Skeletal muscle tissue (tissue), 4 donors: ENCODE results near the gene PAX7. TPM values are rescaled to one million over a fixed set of nuclear protein-coding genes. Genes with fewer than 3 reads are reported as not detected.

Source experiments
- H3K27ac ChIP-seq: one replicate; pipeline ENCODE4 v1.7.0; 2013; ENCODE audit warnings: mild to moderate bottlenecking, low read depth, low read length, inconsistent platforms
- H3K27me3 ChIP-seq, 3 donors: one replicate each; pipeline ENCODE4 v1.7.0; 2013; ENCODE audit warnings: low read length in 3 of 3; ENCODE audit not compliant: control insufficient read depth in 3 of 3, insufficient read depth in 3 of 3
- H3K36me3 ChIP-seq, 3 donors: one replicate each; pipeline ENCODE4 v1.7.0; 2013; ENCODE audit warnings: low read length in 3 of 3; ENCODE audit not compliant: control insufficient read depth in 3 of 3, insufficient read depth in 3 of 3
- H3K4me1 ChIP-seq, 3 donors: one replicate each; pipeline ENCODE4 v1.7.0; 2013; ENCODE audit warnings: low read length in 3 of 3, mild to moderate bottlenecking in 3 of 3; ENCODE audit not compliant: control insufficient read depth in 3 of 3, insufficient read depth in 3 of 3
- H3K4me3 ChIP-seq, 3 donors: one replicate each; pipeline ENCODE4 v1.7.0; 2013; ENCODE audit warnings: low read length in 3 of 3
- H3K9ac ChIP-seq, 3 donors: one replicate each; pipeline ENCODE4 v1.7.0; 2013; ENCODE audit warnings: low read length in 3 of 3, mild to moderate bottlenecking in 3 of 3, moderate library complexity in 2 of 3, low read depth in 1 of 3
- H3K9me3 ChIP-seq, 3 donors: one replicate each; pipeline ENCODE4 v1.7.0; 2013; ENCODE audit warnings: low read length in 3 of 3; ENCODE audit not compliant: control insufficient read depth in 3 of 3
- total RNA-seq: library from RNA; depleted of rRNA; stranded (reverse); fragments of >200 nt; gene quantifications from one replicate; pipeline ENCODE4 v1.2.3, GENCODE V29; 2014
- donor health status: Osteomylitis.

PAX7 gene
- total RNA-seq, 1 donor from 2014 or later: 13.0 TPM

DNA sequence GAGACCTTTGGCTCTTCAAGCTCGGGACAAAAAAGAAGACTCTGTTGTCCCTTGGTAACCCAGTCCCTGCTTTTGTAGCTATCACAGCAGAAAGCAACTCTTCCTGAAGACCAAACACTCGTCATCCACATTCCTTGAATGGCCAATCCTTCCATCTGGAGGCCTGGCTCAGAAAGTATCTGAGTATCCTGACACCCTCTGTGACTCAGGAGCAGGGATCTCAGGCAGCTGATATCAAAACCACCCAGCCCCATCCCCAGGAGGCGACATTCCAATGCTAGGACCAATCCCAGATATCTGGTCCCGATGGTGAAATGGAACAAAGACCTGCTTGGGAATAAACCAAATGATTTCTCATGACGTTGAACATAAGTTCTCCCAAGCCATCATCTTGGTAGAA, 116.3 kb downstream of the PAX7 start:
- no peak overlapping the region for H3K9ac ChIP-seq
- no peaks in the 10 kb centered on the region for H3K9me3 ChIP-seq

DNA sequence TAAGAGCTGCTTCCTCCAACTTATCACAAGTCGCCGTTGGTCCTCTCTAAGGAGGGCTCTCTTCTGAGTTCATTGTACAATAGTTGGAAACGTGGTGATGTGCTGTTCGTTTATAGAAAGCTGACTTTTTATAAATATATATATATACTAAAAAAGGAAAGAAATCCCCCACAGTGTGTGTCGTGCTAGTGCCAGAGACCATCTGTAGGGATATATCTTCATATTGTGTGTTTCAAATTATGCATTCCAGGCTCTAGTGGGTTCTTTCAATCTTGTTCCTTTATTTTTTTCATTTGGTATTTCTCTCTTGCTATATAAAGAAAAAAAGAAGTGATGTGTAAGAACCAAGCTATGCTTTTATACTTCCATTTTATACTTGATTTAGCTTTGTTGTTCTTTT, 117.0 kb downstream of the PAX7 start:
- peaks cover 0 to under 1% (median 0%) of the 10 kb centered on the region in 3 donors for H3K9me3 ChIP-seq
- H3K27me3 ChIP-seq: peaks cover 17 to 32% (median 17%) of the 10 kb centered on the region in 3 donors
- no peak overlapping the region for H3K27ac ChIP-seq
- H3K4me3 ChIP-seq: no peak overlapping the region
- H3K4me1 ChIP-seq: no peaks in the 10 kb centered on the region
- H3K9ac ChIP-seq: no peak overlapping the region
- H3K36me3 ChIP-seq: no peaks in the 10 kb centered on the region

More for the DNA sequence above, 116.3 kb downstream of the PAX7 start:
- Histone ChIP-seq H3K27me3 (peaks cover 17 to 34% (median 17%) of the 10 kb centered on the region in 3 donors), H3K27ac (no peak overlapping the region), H3K36me3 (no peaks in the 10 kb centered on the region), H3K4me1 (no peaks in the 10 kb centered on the region), H3K4me3 (no peak overlapping the region)

DNA sequence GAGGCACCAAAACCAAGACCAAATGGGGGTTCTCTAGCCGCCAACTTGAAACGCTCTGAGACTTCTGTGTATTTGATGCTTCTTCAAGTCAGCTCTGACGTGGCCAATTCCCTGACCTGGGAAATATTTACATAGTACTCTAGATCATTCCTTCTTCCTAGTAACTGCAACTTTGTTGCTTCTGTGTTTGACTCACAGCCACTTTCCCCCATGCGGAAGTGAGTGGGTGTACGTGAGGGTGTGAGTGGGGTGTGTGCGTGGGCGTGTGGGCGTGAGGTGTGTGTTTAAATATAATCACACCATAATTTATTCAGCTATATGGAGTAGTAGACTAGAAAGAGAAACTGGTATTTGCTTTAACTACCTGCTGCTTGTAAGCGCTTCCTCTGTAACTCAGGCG, 117.8 kb downstream of the PAX7 start:
- H3K36me3 ChIP-seq: no peaks in the 10 kb centered on the region
- no peak overlapping the region for H3K4me3 ChIP-seq
- no peak overlapping the region for H3K9ac ChIP-seq
- no peaks in the 10 kb centered on the region for H3K4me1 ChIP-seq
- peaks cover 0 to 3% (median 0%) of the 10 kb centered on the region in 3 donors for H3K9me3 ChIP-seq
- no peak overlapping the region for H3K27ac ChIP-seq
- peaks cover 17 to 26% (median 25%) of the 10 kb centered on the region in 3 donors for H3K27me3 ChIP-seq

DNA sequence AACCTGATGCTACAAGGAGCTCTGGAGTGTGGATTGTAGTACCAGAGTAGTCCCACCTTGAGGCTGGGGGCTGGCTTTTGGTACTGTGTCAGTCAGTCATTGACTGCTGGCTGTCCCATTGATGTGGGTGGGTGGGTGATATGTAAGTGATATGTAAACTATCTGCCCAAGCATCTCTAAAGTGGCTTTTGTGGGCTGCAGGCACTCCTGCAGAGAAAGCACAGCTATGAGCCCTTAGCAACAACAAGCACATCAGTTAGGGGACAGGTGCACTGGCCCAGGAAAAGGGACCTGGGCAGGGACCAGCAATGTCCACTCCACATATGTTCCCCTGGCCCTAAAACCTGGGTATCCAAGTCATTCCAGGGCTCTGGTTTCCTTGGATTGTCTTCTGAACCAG, 118.9 kb downstream of the PAX7 start:
- Histone ChIP-seq H3K27me3 (peaks cover 21 to 25% (median 25%) of the 10 kb centered on the region in 3 donors), H3K36me3 (no peaks in the 10 kb centered on the region), H3K27ac (no peak overlapping the region), H3K9me3 (peaks cover 0 to 7% (median 0%) of the 10 kb centered on the region in 3 donors), H3K4me3 (no peak overlapping the region), H3K9ac (no peak overlapping the region), H3K4me1 (no peaks in the 10 kb centered on the region)

DNA sequence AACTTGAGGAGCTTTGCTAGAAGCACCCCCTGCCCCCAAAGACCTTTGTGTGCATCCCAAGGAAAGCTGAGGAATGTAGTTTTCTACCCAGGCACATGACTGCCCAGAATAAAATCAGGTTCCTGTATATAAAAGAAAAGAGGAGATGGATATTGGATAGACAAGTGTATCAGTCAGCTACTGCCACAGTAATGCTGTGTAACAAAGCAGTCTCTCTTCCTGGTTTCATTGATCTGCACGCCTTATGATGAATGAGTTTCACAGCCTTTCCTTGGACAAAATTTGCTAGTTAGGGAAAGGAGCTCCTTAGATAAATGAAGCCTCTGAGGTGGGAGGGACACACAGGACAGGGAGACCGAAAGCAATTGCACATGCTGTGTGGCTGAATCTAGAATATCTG, 120.0 kb downstream of the PAX7 start:
- no peak overlapping the region for H3K9ac ChIP-seq
- H3K4me1 ChIP-seq: no peaks in the 10 kb centered on the region
- H3K27me3 ChIP-seq: peaks cover 20 to 25% (median 21%) of the 10 kb centered on the region in 3 donors
- no peaks in the 10 kb centered on the region for H3K36me3 ChIP-seq
- no peak overlapping the region for H3K4me3 ChIP-seq
- no peak overlapping the region for H3K27ac ChIP-seq
- H3K9me3 ChIP-seq: peaks cover 0 to 7% (median 0%) of the 10 kb centered on the region in 3 donors

DNA sequence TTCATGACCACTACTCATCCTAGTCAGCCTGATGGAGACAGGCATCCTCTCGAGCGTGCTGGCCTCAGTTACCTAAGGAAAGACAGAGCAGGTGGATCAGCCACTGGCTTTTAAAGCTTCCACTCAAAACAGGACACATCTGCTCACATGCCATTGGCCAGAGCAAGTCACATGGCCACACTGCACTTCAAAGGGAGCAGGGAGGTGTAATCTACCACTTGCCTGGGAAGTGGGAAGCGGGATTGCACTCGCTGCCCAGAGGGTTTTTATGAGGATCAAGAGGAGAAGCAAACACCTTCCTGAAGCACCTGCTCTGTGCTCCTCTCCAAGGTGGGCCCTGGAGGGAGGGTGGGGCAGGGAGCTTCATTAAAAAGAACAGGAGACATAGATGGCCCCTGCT, 120.8 kb downstream of the PAX7 start:
- Histone ChIP-seq H3K9me3 (peaks cover 0 to 7% (median 0%) of the 10 kb centered on the region in 3 donors), H3K9ac (no peak overlapping the region), H3K27me3 (peaks cover 20 to 25% (median 21%) of the 10 kb centered on the region in 3 donors), H3K36me3 (no peaks in the 10 kb centered on the region), H3K4me1 (no peaks in the 10 kb centered on the region), H3K4me3 (no peak overlapping the region), H3K27ac (no peak overlapping the region)

DNA sequence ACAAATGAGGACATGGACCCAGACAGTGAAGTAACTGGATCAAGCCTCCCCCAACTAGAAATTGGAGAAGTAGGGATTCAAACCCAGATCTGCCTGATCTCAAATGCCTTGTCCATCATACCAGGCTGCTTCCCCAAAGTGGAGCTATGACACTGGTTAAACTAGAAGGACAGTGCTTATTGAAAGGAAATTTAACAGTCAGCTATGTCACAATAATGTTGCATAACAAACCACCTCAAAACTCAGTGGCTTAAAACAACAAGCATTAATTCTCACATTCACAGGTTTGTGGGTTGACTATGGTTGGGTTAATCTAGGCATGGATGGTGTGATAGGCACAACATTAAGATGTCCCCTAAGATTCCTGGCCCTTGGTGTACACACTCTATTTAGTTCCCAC, 121.8 kb downstream of the PAX7 start:
- peaks cover 0 to 7% (median 0%) of the 10 kb centered on the region in 3 donors for H3K9me3 ChIP-seq
- H3K4me1 ChIP-seq: no peaks in the 10 kb centered on the region
- peaks cover 15 to 20% (median 17%) of the 10 kb centered on the region in 3 donors for H3K27me3 ChIP-seq
- no peaks in the 10 kb centered on the region for H3K36me3 ChIP-seq
- H3K27ac ChIP-seq: no peak overlapping the region
- no peak overlapping the region for H3K4me3 ChIP-seq
- no peak overlapping the region for H3K9ac ChIP-seq

DNA sequence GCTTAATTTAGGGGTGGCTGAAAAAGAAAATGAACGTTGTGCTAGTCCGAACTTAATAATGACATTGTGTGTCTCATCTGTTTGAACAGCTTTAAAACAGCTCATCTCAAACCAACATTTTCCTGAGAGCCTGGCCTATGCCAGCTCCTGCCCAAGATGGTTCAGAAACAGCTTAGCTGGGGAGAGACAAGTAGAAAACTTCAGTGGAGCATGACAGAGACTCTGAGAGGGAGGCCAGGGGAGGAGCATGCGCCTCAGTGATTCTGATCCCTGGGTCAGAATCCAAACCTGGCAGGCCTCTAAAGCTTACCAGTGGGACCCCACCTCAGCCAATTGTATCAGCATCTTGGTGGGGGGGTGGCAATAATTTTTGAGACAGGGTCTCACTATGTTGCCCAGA, 129.5 kb downstream of the PAX7 start:
- no peak overlapping the region for H3K27ac ChIP-seq
- no peak overlapping the region for H3K9ac ChIP-seq
- no peak overlapping the region for H3K4me3 ChIP-seq
- H3K4me1 ChIP-seq: no peaks in the 10 kb centered on the region
- H3K36me3 ChIP-seq: no peaks in the 10 kb centered on the region
- no peaks in the 10 kb centered on the region for H3K9me3 ChIP-seq
- H3K27me3 ChIP-seq: peaks cover 18 to 35% (median 20%) of the 10 kb centered on the region in 3 donors

DNA sequence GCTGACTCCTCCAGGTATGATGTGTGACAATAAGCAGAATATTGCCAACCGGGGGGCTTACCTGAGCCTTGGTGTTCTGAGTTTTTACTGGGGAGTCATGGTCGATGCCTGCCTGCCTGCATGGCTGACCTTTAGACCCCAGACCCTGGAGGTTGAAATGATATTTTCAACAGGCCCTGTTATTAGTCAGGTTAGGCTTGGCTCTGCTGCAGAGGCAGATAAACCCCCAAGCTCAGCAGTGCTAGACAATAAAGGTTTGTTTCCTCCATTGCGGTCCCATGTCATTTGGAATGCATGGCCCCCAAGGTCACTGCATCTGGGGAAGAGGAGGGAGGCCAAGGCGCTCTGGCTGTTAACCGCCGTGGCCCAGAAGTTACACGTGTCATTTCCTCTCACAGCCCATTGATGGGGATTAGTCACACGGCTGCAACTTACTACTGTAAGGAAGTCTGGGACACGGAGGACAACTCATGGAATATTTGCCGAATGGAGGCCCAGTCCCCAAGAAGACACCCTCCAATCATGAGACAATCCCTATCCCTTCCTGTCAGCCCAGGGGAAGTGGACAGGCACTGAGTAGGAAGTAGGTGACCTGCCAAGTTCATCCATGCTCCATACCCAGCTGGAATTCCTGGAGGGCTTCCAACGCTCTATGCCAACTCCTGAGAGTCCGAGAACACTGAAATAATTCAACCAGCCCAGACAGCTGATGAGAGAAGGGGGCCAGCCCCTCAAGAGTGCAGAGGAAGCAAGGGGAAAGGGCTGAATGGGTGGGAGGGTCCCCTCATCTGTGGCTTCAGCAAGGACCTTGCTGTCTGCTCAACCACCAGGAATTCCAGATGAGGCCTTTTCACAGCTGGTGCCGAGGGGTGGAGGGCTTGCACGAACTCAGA, 131.5 kb downstream of the PAX7 start:
- Histone ChIP-seq H3K36me3 (no peaks in the 10 kb centered on the region), H3K4me1 (no peaks in the 10 kb centered on the region), H3K9ac (no peak overlapping the region), H3K27ac (no peak overlapping the region), H3K9me3 (no peaks in the 10 kb centered on the region), H3K4me3 (no peak overlapping the region), H3K27me3 (peaks cover 22 to 50% (median 25%) of the 10 kb centered on the region in 3 donors)

DNA sequence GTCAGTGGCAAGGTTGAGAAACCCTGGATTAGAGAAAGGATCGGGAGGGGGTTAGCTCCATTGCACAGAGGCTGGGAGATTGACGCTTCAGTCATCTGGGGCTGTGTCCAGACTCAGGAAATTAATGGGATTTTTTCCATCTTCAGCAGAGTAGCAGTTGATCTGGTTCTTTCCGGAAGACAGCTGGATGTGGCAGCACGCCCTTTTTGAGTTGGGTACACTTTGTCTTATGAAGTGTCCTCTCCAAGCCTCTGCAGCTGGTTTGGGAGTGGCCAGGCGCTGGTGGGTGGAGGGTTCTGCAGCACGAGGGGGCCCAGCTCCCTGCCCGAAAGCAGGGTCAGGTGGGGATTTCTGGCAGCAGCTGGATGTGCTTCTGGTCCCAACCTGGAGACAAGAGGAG, 133.7 kb downstream of the PAX7 start:
- Histone ChIP-seq H3K4me3 (no peak overlapping the region), H3K36me3 (no peaks in the 10 kb centered on the region), H3K9ac (no peak overlapping the region), H3K27ac (no peak overlapping the region), H3K4me1 (no peaks in the 10 kb centered on the region), H3K27me3 (peaks cover 20 to 55% (median 24%) of the 10 kb centered on the region in 3 donors), H3K9me3 (no peaks in the 10 kb centered on the region)
